TTC549 (cell line): ENCODE results near the gene CAMTA1.
"Not testable (repeated sequence)": the region's sequence is repeated elsewhere in the genome, so short reads cannot be mapped to it uniquely, and the experiment has no call there.

Experiments used
- FAIRE-seq: peaks from 2 replicates; lab custom pipeline; 2012; peaks lifted over from hg19 to GRCh38; lab: Jason Lieb, UNC

CAMTA1 gene

GRCh38 chr1:6907676-6908434, 122.6 kb downstream of the CAMTA1 start:
- FAIRE-seq = no peak

- FAIRE-seq = no peak
Measured at GRCh38 chr1:6909401-6909800, 124.1 kb downstream of the CAMTA1 start.

GRCh38 chr1:6909857-6910256, 124.6 kb downstream of the CAMTA1 start:
- FAIRE-seq = no peak

- no peak for FAIRE-seq
Measured at GRCh38 chr1:6911021-6911941, 126.0 kb downstream of the CAMTA1 start.

GRCh38 chr1:6911974-6912373, 126.7 kb downstream of the CAMTA1 start:
- FAIRE-seq = no peak

GRCh38 chr1:6912518-6912917, 127.3 kb downstream of the CAMTA1 start:
- no peak for FAIRE-seq

- no peak for FAIRE-seq
Measured at GRCh38 chr1:6913086-6913485, 127.8 kb downstream of the CAMTA1 start.

- FAIRE-seq = no peak
Measured at GRCh38 chr1:6914706-6915105, 129.5 kb downstream of the CAMTA1 start.

- FAIRE-seq = no peak
Measured at GRCh38 chr1:6915999-6916565, 130.8 kb downstream of the CAMTA1 start.

GRCh38 chr1:6917067-6917466, 131.8 kb downstream of the CAMTA1 start:
- FAIRE-seq = no peak

- FAIRE-seq = no peak
Measured at GRCh38 chr1:6918186-6918924, 133.1 kb downstream of the CAMTA1 start.

GRCh38 chr1:6918925-6919511, 133.8 kb downstream of the CAMTA1 start:
- no peak for FAIRE-seq

GRCh38 chr1:6921506-6921905, 136.3 kb downstream of the CAMTA1 start:
- FAIRE-seq = not testable (repeated sequence)

GRCh38 chr1:6922096-6922931, 137.1 kb downstream of the CAMTA1 start:
- no peak for FAIRE-seq

- FAIRE-seq = no peak
Measured at GRCh38 chr1:6923012-6923411, 137.8 kb downstream of the CAMTA1 start.

- FAIRE-seq = no peak
Measured at GRCh38 chr1:6923416-6923815, 138.2 kb downstream of the CAMTA1 start.

- no peak for FAIRE-seq
Measured at GRCh38 chr1:6923955-6924881, 139.0 kb downstream of the CAMTA1 start.

GRCh38 chr1:6924891-6925290, 139.6 kb downstream of the CAMTA1 start:
- no peak for FAIRE-seq

GRCh38 chr1:6927626-6928025, 142.4 kb downstream of the CAMTA1 start:
- FAIRE-seq = no peak
